Tibial artery (tissue), 4 donors: ENCODE results near the gene GIGYF1.

Experiments
- DNase-seq, 2 donors: peaks; one replicate each; pipeline ENCODE4 v3.0.0-alpha.2; 2019
- H3K27ac ChIP-seq, 2 donors: fragments of 200-600 bp; sonication (generic) in 1 of 2; 1 replicate in 1 of 2; 2 replicates in 1 of 2; pipeline ENCODE4 v1.5.1; 2018 to 2019; ENCODE audit warnings: mild to moderate bottlenecking in 1 of 2
- H3K27me3 ChIP-seq, 2 donors: fragments of 200-600 bp; sonication (generic) in 1 of 2; one replicate each; pipeline versions ENCODE4 v1.5.1 to v1.6.0; 2016 to 2019
- H3K36me3 ChIP-seq, 3 donors: fragments of 200-600 bp; sonication (generic) in 2 of 3; one replicate each; pipeline ENCODE4 v1.5.1; 2016 to 2019; ENCODE audit warnings: mild to moderate bottlenecking in 2 of 3
- H3K4me1 ChIP-seq, 4 donors: fragments of 200-600 bp; sonication (generic) in 2 of 4; 1 replicate in 3 of 4; 2 replicates in 1 of 4; pipeline ENCODE4 v1.5.1; 2016 to 2019
- H3K4me3 ChIP-seq, 2 donors: fragments of 200-600 bp; sonication (generic) in 1 of 2; 1 replicate in 1 of 2; 2 replicates in 1 of 2; pipeline ENCODE4 v1.5.1; 2018 to 2019; ENCODE audit warnings: mild to moderate bottlenecking in 2 of 2
- H3K9me3 ChIP-seq, 3 donors: fragments of 200-600 bp; sonication (generic) in 1 of 3; one replicate each; pipeline ENCODE4 v1.5.1; 2016 to 2019
- CTCF ChIP-seq, 2 experiments: fragments of 200-600 bp in 1 of 2; fragments of 450-650 bp in 1 of 2; IDR thresholded peaks; one replicate each; pipeline ENCODE4 v1.5.1; 2017 to 2019; ENCODE audit warnings: antibody characterized with exemption in 2 of 2, mild to moderate bottlenecking in 1 of 2, moderate library complexity in 1 of 2
- intact Hi-C: fragments of 100-400 bp; cut with DNase I; formaldehyde crosslinking; loops from one replicate; pipeline ENCODE4 v1.15.0; 2023; ENCODE audit warnings: low total_unique reads

GIGYF1 gene

GRCh38 chr7:100682228-100682741 lies 11.8 kb downstream of the GIGYF1 start:
- intact Hi-C loops: no loop called here

DNA sequence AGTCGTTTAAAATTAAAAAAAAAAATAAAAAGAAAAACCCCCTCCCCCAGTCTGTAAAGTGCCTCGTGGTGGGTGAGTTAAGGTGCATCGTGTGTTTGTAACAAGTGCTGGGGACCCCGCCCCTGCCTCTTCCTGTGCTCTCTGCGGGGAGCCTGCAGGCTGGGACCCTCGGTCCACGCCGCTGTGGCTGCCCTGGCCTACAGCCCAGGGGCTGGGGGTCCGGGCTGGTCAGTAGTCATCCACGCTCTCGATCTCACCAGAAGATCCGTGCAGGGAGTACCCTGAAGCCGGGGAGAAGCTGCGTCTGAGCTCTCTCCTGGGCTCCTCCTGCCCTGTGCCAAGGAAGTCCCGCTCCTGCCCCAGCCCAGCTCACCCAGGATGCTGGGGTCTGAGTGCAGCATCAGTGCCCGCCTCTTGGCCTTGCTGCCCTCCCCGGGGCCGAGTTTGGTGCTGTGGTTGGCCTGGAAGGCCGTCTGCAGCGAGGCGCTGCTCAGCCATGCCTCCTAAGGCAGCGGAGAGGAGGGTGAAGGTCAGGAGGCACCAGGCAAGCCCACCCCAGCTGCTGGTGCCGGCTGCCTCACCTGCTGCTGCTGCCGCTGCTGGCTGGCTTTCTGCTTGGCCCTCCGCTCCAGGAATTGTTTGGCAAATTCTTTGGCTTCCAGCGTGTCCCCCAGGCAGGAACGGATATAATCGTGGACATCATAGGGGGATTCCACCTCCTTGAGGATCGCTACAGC lies 12.4 kb downstream of the GIGYF1 start:
- Histone ChIP-seq H3K27me3 (no peaks in the 10 kb centered on the region), H3K27ac (no peak overlapping the region), H3K9me3 (no peaks in the 10 kb centered on the region), H3K4me1 (peaks cover 0 to 23% (median 4%) of the 10 kb centered on the region in 4 donors), H3K36me3 (peaks cover 79 to 99% (median 92%) of the 10 kb centered on the region in 3 donors), H3K4me3 (no peak overlapping the region)
- DNase-seq: no peak
- intact Hi-C loops: no loop called here
- TF ChIP-seq CTCF (IDR thresholded peaks at IDR 0.05): no peak

More at GRCh38 chr7:100682228-100682741, 11.8 kb downstream of the GIGYF1 start:
- Histone ChIP-seq H3K4me3 (no peak overlapping the region), H3K27ac (no peak overlapping the region), H3K9me3 (no peaks in the 10 kb centered on the region), H3K4me1 (peaks cover 0 to 19% (median 3%) of the 10 kb centered on the region in 4 donors), H3K27me3 (no peaks in the 10 kb centered on the region), H3K36me3 (peaks cover 79 to 99% (median 92%) of the 10 kb centered on the region in 3 donors)
- TF ChIP-seq CTCF (IDR thresholded peaks at IDR 0.05): no peak
- DNase-seq: no peak

- intact Hi-C loops: no loop called here
These were observed 13.3 kb downstream of the GIGYF1 start for GRCh38 chr7:100680576-100681271.

GRCh38 chr7:100679927-100680575 lies 14.0 kb downstream of the GIGYF1 start:
- peaks cover 67 to 87% (median 81%) of the 10 kb centered on the region in 3 donors for H3K36me3 ChIP-seq
- peaks cover 0 to 32% (median 12%) of the 10 kb centered on the region in 4 donors for H3K4me1 ChIP-seq
- TF ChIP-seq CTCF (IDR thresholded peaks at IDR 0.05): no peak
- no peaks in the 10 kb centered on the region for H3K27me3 ChIP-seq
- H3K27ac ChIP-seq: peak overlapping the region; percentile 50 to 51
- peak; percentile 78 to 85 for DNase-seq
- no peak overlapping the region for H3K4me3 ChIP-seq
- no peaks in the 10 kb centered on the region for H3K9me3 ChIP-seq
- intact Hi-C loops: loop anchor here (5.0 to 10.0 kb wide), 2 partner anchors 93 to 205 kb away; partner anchors contain the start of genes FBXO24, LRCH4 and TSC22D4

More at GRCh38 chr7:100680576-100681271, 13.3 kb downstream of the GIGYF1 start:
- Histone ChIP-seq H3K9me3 (no peaks in the 10 kb centered on the region), H3K4me3 (no peak overlapping the region), H3K27me3 (no peaks in the 10 kb centered on the region), H3K27ac (peak overlapping the region in 1 of 2 donors; percentile 36), H3K4me1 (peaks cover 0 to 32% (median 12%) of the 10 kb centered on the region in 4 donors), H3K36me3 (peaks cover 72 to 93% (median 87%) of the 10 kb centered on the region in 3 donors)
- no peak for TF ChIP-seq CTCF (IDR thresholded peaks at IDR 0.05)
- DNase-seq: peak in 1 of 2 donors; percentile 69
